ENCODE results near the gene FAM20C.
"Not testable (repeated sequence)": the region's sequence is repeated elsewhere in the genome, so short reads cannot be mapped to it uniquely, and the experiment has no call there.

Gene FAM20C

GRCh38 chr7:295155-296154 lies 103.1 kb downstream of the FAM20C start:
- no peak for TF ChIP-seq CTCF (conservative IDR thresholded peaks at IDR 0.05; ENCODE audit: low read length)
- no peak for DNase-seq (ENCODE audit: low read depth)
- H3K4me3 ChIP-seq (ENCODE audit: low read length): no peak overlapping the region

GRCh38 chr7:296373-296945 lies 104.1 kb downstream of the FAM20C start:
- H3K4me3 ChIP-seq (ENCODE audit: low read length): no peak overlapping the region
- TF ChIP-seq CTCF (conservative IDR thresholded peaks at IDR 0.05; ENCODE audit: low read length): no peak
- DNase-seq (ENCODE audit: low read depth): no peak

GRCh38 chr7:297141-297540 lies 104.8 kb downstream of the FAM20C start:
- DNase-seq (ENCODE audit: low read depth); H3K4me3 ChIP-seq (ENCODE audit: low read length): not testable (repeated sequence)

GRCh38 chr7:297611-298374 lies 105.4 kb downstream of the FAM20C start:
- no peak overlapping the region for H3K4me3 ChIP-seq (ENCODE audit: low read length)
- DNase-seq (ENCODE audit: low read depth): no peak
- TF ChIP-seq CTCF (conservative IDR thresholded peaks at IDR 0.05; ENCODE audit: low read length): no peak

- no peak for DNase-seq (ENCODE audit: low read depth)
- no peak overlapping the region for H3K4me3 ChIP-seq (ENCODE audit: low read length)
- no peak for TF ChIP-seq CTCF (conservative IDR thresholded peaks at IDR 0.05; ENCODE audit: low read length)
Measured at GRCh38 chr7:298375-298702, 106.0 kb downstream of the FAM20C start.

GRCh38 chr7:298743-299142 lies 106.4 kb downstream of the FAM20C start:
- no peak for DNase-seq (ENCODE audit: low read depth)
- TF ChIP-seq CTCF (conservative IDR thresholded peaks at IDR 0.05; ENCODE audit: low read length): no peak
- H3K4me3 ChIP-seq (ENCODE audit: low read length): no peak overlapping the region

- no peak for TF ChIP-seq CTCF (conservative IDR thresholded peaks at IDR 0.05; ENCODE audit: low read length)
- no peak overlapping the region for H3K4me3 ChIP-seq (ENCODE audit: low read length)
- DNase-seq (ENCODE audit: low read depth): no peak
Measured at GRCh38 chr7:299169-299568, 106.8 kb downstream of the FAM20C start.
